DOHH2 (cell line): ENCODE results near the gene ABCA2.

Experiments
- H3F3A ChIP-seq: fragments of 200-600 bp; sonication (generic), shearing (Covaris generic); 2 replicates; pipeline ENCODE4 v1.6.0; 2016; ENCODE audit warnings: antibody characterized with exemption, mild to moderate bottlenecking; ENCODE audit not compliant: control insufficient read depth, insufficient read depth
- H3K27ac ChIP-seq: fragments of 200-600 bp; sonication (generic); 2 replicates; pipeline ENCODE4 v1.5.1; 2014; ENCODE audit warnings: low read depth, mild to moderate bottlenecking, low read length, moderate library complexity
- H3K27me3 ChIP-seq: fragments of 200-600 bp; sonication (generic); 2 replicates; pipeline ENCODE4 v1.6.1; 2014; ENCODE audit warnings: mild to moderate bottlenecking, low read length, mixed read lengths; ENCODE audit not compliant: control insufficient read depth
- H3K36me3 ChIP-seq: fragments of 200-600 bp; sonication (generic); 2 replicates; pipeline ENCODE4 v1.6.1; 2014; ENCODE audit warnings: mild to moderate bottlenecking, low read length, moderate library complexity, mixed read lengths; ENCODE audit not compliant: control insufficient read depth
- H3K4me1 ChIP-seq: fragments of 200-600 bp; sonication (generic); 2 replicates; pipeline ENCODE4 v1.6.1; 2014; ENCODE audit warnings: mild to moderate bottlenecking, low read length, mixed read lengths; ENCODE audit not compliant: control insufficient read depth
- H3K4me2 ChIP-seq: fragments of 200-600 bp; sonication (generic); 2 replicates; pipeline ENCODE4 v1.6.0; 2014; ENCODE audit warnings: mild to moderate bottlenecking, low read length, moderate library complexity
- H3K4me3 ChIP-seq: fragments of 200-600 bp; sonication (generic); 2 replicates; pipeline ENCODE4 v1.5.1; 2014; ENCODE audit warnings: mild to moderate bottlenecking, low read length, mixed read lengths
- H3K79me2 ChIP-seq: fragments of 200-600 bp; sonication (generic); 2 replicates; pipeline ENCODE4 v1.6.1; 2014; ENCODE audit warnings: mild to moderate bottlenecking, low read length, mixed read lengths; ENCODE audit not compliant: control insufficient read depth
- H3K9me2 ChIP-seq: fragments of 200-600 bp; sonication (generic); replicated peaks from 2 replicates; pipeline ENCODE4 v1.6.1; 2014; ENCODE audit warnings: mild to moderate bottlenecking, low read length, mixed read lengths; ENCODE audit not compliant: control insufficient read depth
- H3K9me3 ChIP-seq: fragments of 200-600 bp; sonication (generic); 2 replicates; pipeline ENCODE4 v1.6.1; 2014; ENCODE audit warnings: antibody characterized with exemption, low read length, mixed read lengths; ENCODE audit not compliant: control insufficient read depth, insufficient read depth
- H4K20me1 ChIP-seq: fragments of 200-600 bp; sonication (generic); 2 replicates; pipeline ENCODE4 v1.6.0; 2014; ENCODE audit warnings: low read depth, mild to moderate bottlenecking, antibody characterized with exemption, low read length, moderate library complexity; ENCODE audit not compliant: control insufficient read depth, insufficient read depth
- EZH2phosphoT487 ChIP-seq: fragments of 200-600 bp; sonication (generic); IDR thresholded peaks from 2 replicates; pipeline ENCODE4 v1.6.1; 2017; ENCODE audit warnings: borderline replicate concordance, mild to moderate bottlenecking, antibody characterized with exemption, low read length, moderate library complexity, mixed read lengths
- TF ChIP-seq, protein P1 (sequence below): fragments of 200-600 bp; sonication (generic); IDR thresholded peaks from one replicate; pipeline ENCODE4 v1.5.1; 2014; ENCODE audit warnings: antibody characterized with exemption, mild to moderate bottlenecking, low read depth, low read length; ENCODE audit not compliant: poor library complexity, severe bottlenecking

Gene ABCA2

DNA sequence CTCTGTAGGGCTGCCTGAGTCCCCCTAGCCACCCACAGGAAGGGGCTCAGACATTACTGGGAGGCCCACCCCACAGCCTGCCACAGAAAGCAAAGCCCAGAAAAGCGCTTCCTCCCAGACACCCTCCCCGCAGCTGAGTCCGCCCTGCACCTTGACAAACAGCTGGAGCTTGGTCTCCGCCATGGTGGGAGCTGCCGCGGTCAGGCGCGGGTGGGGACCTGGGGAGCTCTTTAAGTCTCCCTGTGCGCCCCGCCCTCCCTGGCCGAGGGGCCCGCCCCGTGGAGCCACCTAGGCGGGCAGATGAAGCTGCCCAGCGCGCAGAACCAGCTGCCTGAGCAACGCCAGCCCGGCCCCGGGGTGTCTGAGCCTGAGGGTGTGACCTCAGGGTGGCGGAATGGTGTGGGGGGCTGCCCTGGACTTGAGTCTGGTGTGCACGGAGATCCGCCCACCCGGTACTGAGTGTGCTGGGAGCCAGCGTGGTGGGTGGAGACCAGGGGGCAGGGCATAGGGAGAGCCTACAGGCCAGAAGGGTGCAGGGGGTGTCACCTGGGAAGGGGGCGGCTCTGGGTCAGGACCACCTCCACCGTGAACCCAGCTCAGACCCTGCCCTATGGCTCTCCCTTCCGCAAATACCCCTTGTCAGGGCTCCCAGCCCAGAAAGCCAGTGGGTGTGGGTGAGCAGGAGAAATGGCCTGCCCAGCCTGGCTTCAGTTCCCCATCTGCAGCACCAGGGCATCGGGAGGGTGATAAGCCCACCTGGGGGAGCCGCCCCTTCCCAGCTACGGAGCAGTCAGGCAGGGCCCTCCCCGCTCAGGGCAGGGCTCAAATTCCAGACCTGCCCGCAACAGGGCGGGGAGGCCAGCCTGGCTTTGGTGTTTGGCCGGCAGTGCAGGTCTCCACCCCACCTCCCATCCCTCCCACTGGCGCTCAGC, 31.4 kb downstream of the ABCA2 start, which contains the start of gene CLIC3:
CLIC3 (minus strand) TSS at position 208 of the 932 bp plus-strand sequence; CDS start at position 183, 25 bp downstream.
- Histone ChIP-seq H3K27me3 (peaks cover 28% of the 10 kb centered on the region), H3K4me2 (peak within 1 kb of the TSS; percentile 38), H3K36me3 (peaks cover 8% of the 10 kb centered on the region), H3K79me2 (peaks cover 10% of the 10 kb centered on the region), H3K4me1 (peaks cover 42% of the 10 kb centered on the region), H3K27ac (no peak within 1 kb of the TSS), H4K20me1 (peaks cover 7% of the 10 kb centered on the region; the same call in 1 of the 2 replicates), H3K4me3 (no peak within 1 kb of the TSS), H3K9me2 (no peaks in the 10 kb centered on the region), H3K9me3 (no peaks in the 10 kb centered on the region), H3F3A (no peaks in the 10 kb centered on the region)
- TF ChIP-seq EZH2phosphoT487 = no peak
- TF ChIP-seq, protein P1, sequence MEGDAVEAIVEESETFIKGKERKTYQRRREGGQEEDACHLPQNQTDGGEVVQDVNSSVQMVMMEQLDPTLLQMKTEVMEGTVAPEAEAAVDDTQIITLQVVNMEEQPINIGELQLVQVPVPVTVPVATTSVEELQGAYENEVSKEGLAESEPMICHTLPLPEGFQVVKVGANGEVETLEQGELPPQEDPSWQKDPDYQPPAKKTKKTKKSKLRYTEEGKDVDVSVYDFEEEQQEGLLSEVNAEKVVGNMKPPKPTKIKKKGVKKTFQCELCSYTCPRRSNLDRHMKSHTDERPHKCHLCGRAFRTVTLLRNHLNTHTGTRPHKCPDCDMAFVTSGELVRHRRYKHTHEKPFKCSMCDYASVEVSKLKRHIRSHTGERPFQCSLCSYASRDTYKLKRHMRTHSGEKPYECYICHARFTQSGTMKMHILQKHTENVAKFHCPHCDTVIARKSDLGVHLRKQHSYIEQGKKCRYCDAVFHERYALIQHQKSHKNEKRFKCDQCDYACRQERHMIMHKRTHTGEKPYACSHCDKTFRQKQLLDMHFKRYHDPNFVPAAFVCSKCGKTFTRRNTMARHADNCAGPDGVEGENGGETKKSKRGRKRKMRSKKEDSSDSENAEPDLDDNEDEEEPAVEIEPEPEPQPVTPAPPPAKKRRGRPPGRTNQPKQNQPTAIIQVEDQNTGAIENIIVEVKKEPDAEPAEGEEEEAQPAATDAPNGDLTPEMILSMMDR = no peak

DNA sequence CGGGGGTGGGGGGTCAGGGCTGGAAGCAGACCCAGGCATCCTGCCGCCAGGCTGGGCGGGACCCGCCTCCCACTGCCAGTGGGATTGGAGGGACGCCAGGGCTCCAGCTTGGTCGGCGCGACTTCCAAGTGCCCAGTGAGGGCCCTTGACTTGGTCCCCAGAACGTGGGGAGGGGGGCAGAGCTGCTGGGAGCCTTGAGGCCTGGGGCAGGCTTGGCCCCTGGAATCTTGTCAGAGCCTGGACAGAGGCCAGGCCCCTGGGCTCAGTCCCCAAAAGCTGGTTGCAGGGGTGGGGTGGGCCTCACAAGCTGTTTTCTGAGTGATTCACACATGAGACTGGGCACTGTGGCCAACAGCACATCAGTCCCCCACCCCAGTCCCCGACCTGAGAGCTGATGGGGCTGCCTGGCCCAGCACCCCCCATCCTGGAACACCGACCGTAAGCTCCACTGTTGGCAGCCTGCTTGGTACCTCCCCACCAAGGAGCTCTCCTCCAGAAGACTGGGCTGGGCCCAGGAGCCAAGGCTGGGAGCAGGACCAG, 32.2 kb downstream of the ABCA2 start:
- H3K4me3 ChIP-seq = no peak overlapping the region
- H3K27me3 ChIP-seq = peaks cover 28% of the 10 kb centered on the region
- peaks cover 7% of the 10 kb centered on the region; the same call in 1 of the 2 replicates for H4K20me1 ChIP-seq
- H3K4me2 ChIP-seq = peak overlapping the region; percentile 38
- H3F3A ChIP-seq = no peaks in the 10 kb centered on the region
- TF ChIP-seq, protein P1 = no peak
- TF ChIP-seq EZH2phosphoT487 = no peak
- H3K79me2 ChIP-seq = peaks cover 10% of the 10 kb centered on the region
- H3K4me1 ChIP-seq = peaks cover 42% of the 10 kb centered on the region
- peaks cover 8% of the 10 kb centered on the region for H3K36me3 ChIP-seq
- H3K9me3 ChIP-seq = no peaks in the 10 kb centered on the region
- H3K27ac ChIP-seq = no peak overlapping the region
- H3K9me2 ChIP-seq = no peaks in the 10 kb centered on the region

DNA sequence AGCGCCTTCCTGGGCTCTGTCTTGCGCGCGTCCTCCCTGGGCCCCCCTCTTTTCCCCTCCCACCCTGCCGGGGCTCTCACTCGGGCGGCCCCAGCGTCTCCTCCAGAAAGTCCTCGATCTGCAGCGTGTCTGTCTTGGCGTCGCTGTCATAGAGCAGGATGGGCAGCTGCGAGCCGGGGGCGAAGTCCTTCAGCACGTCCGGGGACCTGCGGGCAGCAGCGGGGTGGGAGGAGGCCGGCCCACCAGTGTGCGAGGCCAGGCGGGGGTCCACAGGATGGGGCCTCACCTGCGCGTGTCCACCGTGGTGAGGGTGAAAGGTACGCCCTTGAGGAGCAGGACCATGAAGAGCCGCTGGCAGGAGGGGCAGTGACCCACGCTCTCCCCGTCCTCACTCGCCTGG, 32.7 kb downstream of the ABCA2 start:
- no peak overlapping the region for H3K4me3 ChIP-seq
- H3K27ac ChIP-seq = no peak overlapping the region
- H3K9me3 ChIP-seq = no peaks in the 10 kb centered on the region
- H3K4me1 ChIP-seq = peaks cover 38% of the 10 kb centered on the region
- H3K9me2 ChIP-seq = no peaks in the 10 kb centered on the region
- TF ChIP-seq EZH2phosphoT487 = no peak
- TF ChIP-seq, protein P1 = no peak
- peaks cover 10% of the 10 kb centered on the region for H3K79me2 ChIP-seq
- H3K4me2 ChIP-seq = no peak overlapping the region
- peaks cover 31% of the 10 kb centered on the region for H3K27me3 ChIP-seq
- no peaks in the 10 kb centered on the region for H3F3A ChIP-seq
- H3K36me3 ChIP-seq = peaks cover 8% of the 10 kb centered on the region
- peaks cover 7% of the 10 kb centered on the region; the same call in 1 of the 2 replicates for H4K20me1 ChIP-seq
